WTC11 (cell line): ENCODE results near the gene CAMSAP3. TPM values are rescaled to one million over a fixed set of nuclear protein-coding genes. Genes with fewer than 3 reads are reported as not detected.

Source experiments
- ATAC-seq: fragments of 200-7000 bp; cut with Tn5 transposase; 2 replicates; pipeline ENCODE4 v1.10.0; 2021; ENCODE audit warnings: mild to moderate bottlenecking, moderate library complexity
- CTCF ChIA-PET: fragments of 300-600 bp; sonication (Branson Sonifier 250); formaldehyde crosslinking; loops from one replicate; lab custom pipeline; 2021; ENCODE audit warnings: antibody characterized with exemption; lab: Charles Lee
- POLR2A ChIA-PET: fragments of 350-600 bp; sonication (Branson Sonifier 250); formaldehyde crosslinking; loops from one replicate; lab custom pipeline; 2021; ENCODE audit warnings: antibody characterized with exemption; lab: Charles Lee
- DNase-seq: peaks from one replicate; pipeline ENCODE4 v3.0.0; 2021; ENCODE audit warnings: low spot score
- H3K27ac Mint-ChIP-seq: 2 replicates; pipeline ENCODE4 v1.8.0; 2021; ENCODE audit warnings: mixed read lengths
- H3K27me3 Mint-ChIP-seq: 2 replicates; pipeline ENCODE4 v1.8.0; 2021; ENCODE audit warnings: low read depth, mild to moderate bottlenecking, moderate library complexity, mixed read lengths
- H3K36me3 Mint-ChIP-seq: 2 replicates; pipeline ENCODE4 v1.8.0; 2021; ENCODE audit warnings: mixed read lengths
- H3K4me1 Mint-ChIP-seq: 2 replicates; pipeline ENCODE4 v1.8.0; 2022; ENCODE audit warnings: mixed read lengths
- H3K4me3 Mint-ChIP-seq: 2 replicates; pipeline ENCODE4 v1.8.0; 2021; ENCODE audit warnings: mild to moderate bottlenecking, moderate library complexity, mixed read lengths
- H3K9me3 Mint-ChIP-seq: 2 replicates; pipeline ENCODE4 v1.8.0; 2021; ENCODE audit warnings: mixed read lengths
- ATF1 ChIP-seq: sonication (generic); formaldehyde crosslinking; IDR thresholded peaks from 2 replicates; pipeline ENCODE4 v1.8.1; 2023; ENCODE audit warnings: mild to moderate bottlenecking, moderate library complexity, missing genetic modification reagents
- ERG ChIP-seq: fragments of 250-450 bp; sonication (Bioruptor Pico); IDR thresholded peaks from 2 replicates; pipeline ENCODE4 v1.8.0; 2021; ENCODE audit warnings: mild to moderate bottlenecking
- JAZF1 ChIP-seq: fragments of 250-450 bp; sonication (Bioruptor Pico); IDR thresholded peaks from 2 replicates; pipeline ENCODE4 v1.9.0; 2021; ENCODE audit warnings: moderate library complexity, mild to moderate bottlenecking, inconsistent platforms
- NFYB ChIP-seq: sonication (generic); formaldehyde crosslinking; conservative IDR thresholded peaks from 2 replicates; pipeline ENCODE4 v1.8.0; 2022; ENCODE audit warnings: low read depth, missing genetic modification reagents
- NR3C1 ChIP-seq: sonication (generic); formaldehyde crosslinking; conservative IDR thresholded peaks from 2 replicates; pipeline ENCODE4 v1.8.1; 2023; ENCODE audit warnings: low read depth, mild to moderate bottlenecking, missing genetic modification reagents
- TEAD4 ChIP-seq: sonication (generic); formaldehyde crosslinking; IDR thresholded peaks from 2 replicates; pipeline ENCODE4 v1.8.0; 2022; ENCODE audit warnings: mild to moderate bottlenecking, missing genetic modification reagents
- ZNF232 ChIP-seq: sonication (generic); formaldehyde crosslinking; IDR thresholded peaks from 2 replicates; pipeline ENCODE4 v1.8.0; 2022; ENCODE audit warnings: mild to moderate bottlenecking, missing genetic modification reagents
- ZNF423 ChIP-seq: fragments of 250-450 bp; sonication (Bioruptor Pico); IDR thresholded peaks from 2 replicates; pipeline ENCODE4 v2.1.2; 2022; ENCODE audit warnings: mild to moderate bottlenecking, moderate library complexity
- ZNF425 ChIP-seq: fragments of 250-450 bp; sonication (Bioruptor Pico); conservative IDR thresholded peaks from 2 replicates; pipeline ENCODE4 v1.9.0; 2021; ENCODE audit warnings: mild to moderate bottlenecking
- total RNA-seq: library from RNA; stranded (reverse); gene quantifications from 3 replicates; pipeline ENCODE4 v1.2.3, GENCODE V29; 2021
- TF ChIP-seq, protein P1 (sequence below): sonication (generic); formaldehyde crosslinking; IDR thresholded peaks from 2 replicates; pipeline ENCODE4 v1.8.1; 2023; ENCODE audit warnings: mild to moderate bottlenecking, moderate library complexity, missing genetic modification reagents
- TF ChIP-seq, protein P2 (sequence below): sonication (generic); formaldehyde crosslinking; IDR thresholded peaks from 2 replicates; pipeline ENCODE4 v1.8.1; 2022; ENCODE audit warnings: missing genetic modification reagents, borderline replicate concordance
- TF ChIP-seq, protein P3 (sequence below): sonication (generic); formaldehyde crosslinking; IDR thresholded peaks from 2 replicates; pipeline ENCODE4 v1.8.0; 2023; ENCODE audit warnings: mild to moderate bottlenecking, missing genetic modification reagents
- TF ChIP-seq, protein P4 (sequence below): fragments of 250-450 bp; sonication (Bioruptor Pico); IDR thresholded peaks from 2 replicates; pipeline ENCODE4 v1.9.0; 2021; ENCODE audit warnings: mild to moderate bottlenecking
- TF ChIP-seq, protein P5 (sequence below): fragments of 250-450 bp; sonication (Bioruptor Pico); IDR thresholded peaks from 2 replicates; pipeline ENCODE4 v1.9.0; 2021; ENCODE audit warnings: mild to moderate bottlenecking, borderline replicate concordance

CAMSAP3 gene
- total RNA-seq, 1 experiment from 2014 or later: 27.8 TPM

DNA sequence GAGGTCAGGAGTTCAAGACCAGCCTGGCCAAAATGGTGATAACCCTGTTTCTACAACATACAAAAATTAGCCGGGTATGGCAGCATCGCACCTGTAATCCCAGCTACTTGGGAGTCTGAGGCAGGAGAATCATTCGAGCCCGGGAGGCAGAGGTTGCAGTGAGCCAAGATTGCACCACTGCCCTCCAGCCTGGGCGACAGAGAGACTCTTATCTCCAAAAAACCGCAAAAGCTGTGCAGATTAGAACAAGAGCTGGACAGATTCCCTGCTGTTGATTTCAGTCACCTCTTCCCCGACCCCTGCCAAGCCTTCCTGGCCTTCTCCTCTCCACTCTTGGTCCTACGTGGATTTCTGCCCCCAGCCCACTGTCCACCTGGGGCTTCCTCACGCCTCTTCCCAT lies 8.3 kb downstream of the CAMSAP3 start:
- peaks cover 3% of the 10 kb centered on the region for H3K36me3 Mint-ChIP-seq
- DNase-seq (no peak), ATAC-seq (no peak)
- H3K27me3 Mint-ChIP-seq: no peaks in the 10 kb centered on the region
- no peak overlapping the region for H3K27ac Mint-ChIP-seq
- H3K4me1 Mint-ChIP-seq: peaks cover 10% of the 10 kb centered on the region
- POLR2A ChIA-PET: interaction anchor here (1.5 kb wide), 1 partner anchor 36 kb away, joined by 5 read pairs; no protein-coding TSS in a partner anchor
- CTCF ChIA-PET: interaction anchor here (2.4 to 5.3 kb wide), 3 partner anchors 8 to 36 kb away, joined by 6 to 87 read pairs (median 16); partner anchors contain the start of genes CAMSAP3, PET100 and XAB2
- TF ChIP-seq, protein P1, sequence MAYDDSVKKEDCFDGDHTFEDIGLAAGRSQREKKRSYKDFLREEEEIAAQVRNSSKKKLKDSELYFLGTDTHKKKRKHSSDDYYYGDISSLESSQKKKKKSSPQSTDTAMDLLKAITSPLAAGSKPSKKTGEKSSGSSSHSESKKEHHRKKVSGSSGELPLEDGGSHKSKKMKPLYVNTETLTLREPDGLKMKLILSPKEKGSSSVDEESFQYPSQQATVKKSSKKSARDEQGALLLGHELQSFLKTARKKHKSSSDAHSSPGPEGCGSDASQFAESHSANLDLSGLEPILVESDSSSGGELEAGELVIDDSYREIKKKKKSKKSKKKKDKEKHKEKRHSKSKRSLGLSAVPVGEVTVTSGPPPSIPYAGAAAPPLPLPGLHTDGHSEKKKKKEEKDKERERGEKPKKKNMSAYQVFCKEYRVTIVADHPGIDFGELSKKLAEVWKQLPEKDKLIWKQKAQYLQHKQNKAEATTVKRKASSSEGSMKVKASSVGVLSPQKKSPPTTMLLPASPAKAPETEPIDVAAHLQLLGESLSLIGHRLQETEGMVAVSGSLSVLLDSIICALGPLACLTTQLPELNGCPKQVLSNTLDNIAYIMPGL (CRISPR knock-in tag): no peak
- TF ChIP-seq JAZF1 (CRISPR knock-in tag): no peak
- no peak overlapping the region for H3K4me3 Mint-ChIP-seq
- no peaks in the 10 kb centered on the region for H3K9me3 Mint-ChIP-seq

DNA sequence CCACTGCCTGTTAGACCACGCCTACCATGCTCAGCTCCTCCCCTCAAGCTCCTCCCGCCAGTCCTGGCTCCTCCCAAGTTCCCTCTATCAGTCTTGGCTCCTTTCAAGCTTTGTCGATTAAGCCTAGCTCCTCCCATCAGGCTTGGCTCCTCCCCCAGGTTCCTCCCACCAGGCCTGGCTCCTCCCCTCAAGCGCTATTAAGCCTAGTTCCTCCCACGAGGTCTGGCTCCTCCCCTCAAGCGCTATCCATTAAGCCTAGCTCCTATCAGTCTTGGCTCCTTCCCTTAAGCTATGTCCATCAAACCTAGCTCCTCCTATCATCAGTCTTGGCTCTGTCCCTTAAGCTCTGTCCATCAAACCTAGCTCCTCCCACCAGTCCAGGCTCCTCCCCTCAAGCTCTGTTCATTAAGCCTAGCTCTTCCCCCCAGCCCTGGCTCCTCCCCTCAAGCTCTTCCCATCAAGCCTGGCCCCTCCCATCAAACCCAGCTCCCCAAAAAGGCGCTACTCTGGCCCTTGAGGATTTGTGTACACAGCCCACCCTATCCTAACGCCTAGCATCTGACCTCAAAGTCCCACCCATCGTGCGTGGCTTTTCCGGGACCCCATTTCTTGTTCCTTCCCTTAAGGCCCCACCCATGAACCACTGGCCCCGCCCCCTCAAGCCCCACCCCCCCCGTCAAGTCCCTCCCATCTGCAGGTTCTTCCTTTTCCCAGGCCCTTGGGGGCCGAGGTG lies 10.0 kb downstream of the CAMSAP3 start:
- no peak overlapping the region for H3K4me3 Mint-ChIP-seq
- ChIA-PET CTCF (interaction anchor here (0.5 to 5.3 kb wide), 13 partner anchors 10 to 375 kb away, joined by 3 to 87 read pairs (median 4); partner anchors contain the start of genes CAMSAP3, PET100, TRAPPC5 and XAB2), POLR2A (interaction anchor here (1.0 to 1.5 kb wide), 3 partner anchors 10 to 37 kb away, joined by 3 to 5 read pairs (median 3); partner anchors contain the start of genes CAMSAP3, PET100 and XAB2)
- no peaks in the 10 kb centered on the region for H3K27me3 Mint-ChIP-seq
- H3K9me3 Mint-ChIP-seq: no peaks in the 10 kb centered on the region
- DNase-seq (peak; percentile 89), ATAC-seq (peak; percentile 89)
- H3K4me1 Mint-ChIP-seq: peaks cover 10% of the 10 kb centered on the region
- TF ChIP-seq ATF1 (CRISPR knock-in tag) (no peak), ERG (CRISPR knock-in tag) (no peak), NR3C1 (CRISPR knock-in tag) (no peak), ZNF423 (CRISPR knock-in tag) (no peak)
- peaks cover 8% of the 10 kb centered on the region for H3K36me3 Mint-ChIP-seq
- no peak overlapping the region; the same call in 1 of the 2 replicates for H3K27ac Mint-ChIP-seq

DNA sequence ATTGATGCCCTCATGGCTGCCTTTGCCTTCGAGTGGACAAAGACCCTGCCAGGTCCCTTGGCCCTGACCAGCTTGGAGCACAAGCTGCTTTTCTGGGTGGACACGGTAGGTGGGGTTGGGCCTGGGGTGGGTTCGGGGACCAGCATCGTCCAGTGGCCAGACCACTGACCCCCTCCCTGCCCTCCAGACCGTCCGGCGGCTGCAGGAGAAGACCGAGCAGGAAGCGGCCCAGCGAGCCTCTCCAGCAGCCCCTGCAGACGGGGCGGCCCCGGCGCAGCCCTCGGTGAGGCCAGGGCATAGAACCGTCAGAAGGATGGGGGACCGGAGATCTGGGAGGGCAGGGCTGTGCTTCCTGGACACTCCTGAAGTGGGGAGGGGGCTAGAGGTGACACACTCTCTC lies 10.6 kb downstream of the CAMSAP3 start:
- DNase-seq: no peak
- ATAC-seq: no peak
- H3K4me3 Mint-ChIP-seq: no peak overlapping the region
- peaks cover 10% of the 10 kb centered on the region for H3K36me3 Mint-ChIP-seq
- CTCF ChIA-PET: interaction anchor here (1.4 to 5.3 kb wide), 5 partner anchors 10 to 75 kb away, joined by 4 to 87 read pairs (median 9); partner anchors contain the start of genes CAMSAP3, PET100, TRAPPC5 and XAB2
- POLR2A ChIA-PET: no interaction called here
- H3K27me3 Mint-ChIP-seq: no peaks in the 10 kb centered on the region
- H3K27ac Mint-ChIP-seq: no peak overlapping the region
- no peaks in the 10 kb centered on the region for H3K9me3 Mint-ChIP-seq
- H3K4me1 Mint-ChIP-seq: peaks cover 10% of the 10 kb centered on the region
- TF ChIP-seq, protein P2, sequence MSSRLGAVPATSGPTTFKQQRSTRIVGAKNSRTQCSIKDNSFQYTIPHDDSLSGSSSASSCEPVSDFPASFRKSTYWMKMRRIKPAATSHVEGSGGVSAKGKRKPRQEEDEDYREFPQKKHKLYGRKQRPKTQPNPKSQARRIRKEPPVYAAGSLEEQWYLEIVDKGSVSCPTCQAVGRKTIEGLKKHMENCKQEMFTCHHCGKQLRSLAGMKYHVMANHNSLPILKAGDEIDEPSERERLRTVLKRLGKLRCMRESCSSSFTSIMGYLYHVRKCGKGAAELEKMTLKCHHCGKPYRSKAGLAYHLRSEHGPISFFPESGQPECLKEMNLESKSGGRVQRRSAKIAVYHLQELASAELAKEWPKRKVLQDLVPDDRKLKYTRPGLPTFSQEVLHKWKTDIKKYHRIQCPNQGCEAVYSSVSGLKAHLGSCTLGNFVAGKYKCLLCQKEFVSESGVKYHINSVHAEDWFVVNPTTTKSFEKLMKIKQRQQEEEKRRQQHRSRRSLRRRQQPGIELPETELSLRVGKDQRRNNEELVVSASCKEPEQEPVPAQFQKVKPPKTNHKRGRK (CRISPR knock-in tag): no peak
- TF ChIP-seq NFYB (CRISPR knock-in tag) (no peak), ZNF425 (CRISPR knock-in tag) (no peak), ZNF232 (CRISPR knock-in tag) (no peak), TEAD4 (CRISPR knock-in tag) (no peak), ATF1 (CRISPR knock-in tag) (no peak)
- TF ChIP-seq, protein P3, sequence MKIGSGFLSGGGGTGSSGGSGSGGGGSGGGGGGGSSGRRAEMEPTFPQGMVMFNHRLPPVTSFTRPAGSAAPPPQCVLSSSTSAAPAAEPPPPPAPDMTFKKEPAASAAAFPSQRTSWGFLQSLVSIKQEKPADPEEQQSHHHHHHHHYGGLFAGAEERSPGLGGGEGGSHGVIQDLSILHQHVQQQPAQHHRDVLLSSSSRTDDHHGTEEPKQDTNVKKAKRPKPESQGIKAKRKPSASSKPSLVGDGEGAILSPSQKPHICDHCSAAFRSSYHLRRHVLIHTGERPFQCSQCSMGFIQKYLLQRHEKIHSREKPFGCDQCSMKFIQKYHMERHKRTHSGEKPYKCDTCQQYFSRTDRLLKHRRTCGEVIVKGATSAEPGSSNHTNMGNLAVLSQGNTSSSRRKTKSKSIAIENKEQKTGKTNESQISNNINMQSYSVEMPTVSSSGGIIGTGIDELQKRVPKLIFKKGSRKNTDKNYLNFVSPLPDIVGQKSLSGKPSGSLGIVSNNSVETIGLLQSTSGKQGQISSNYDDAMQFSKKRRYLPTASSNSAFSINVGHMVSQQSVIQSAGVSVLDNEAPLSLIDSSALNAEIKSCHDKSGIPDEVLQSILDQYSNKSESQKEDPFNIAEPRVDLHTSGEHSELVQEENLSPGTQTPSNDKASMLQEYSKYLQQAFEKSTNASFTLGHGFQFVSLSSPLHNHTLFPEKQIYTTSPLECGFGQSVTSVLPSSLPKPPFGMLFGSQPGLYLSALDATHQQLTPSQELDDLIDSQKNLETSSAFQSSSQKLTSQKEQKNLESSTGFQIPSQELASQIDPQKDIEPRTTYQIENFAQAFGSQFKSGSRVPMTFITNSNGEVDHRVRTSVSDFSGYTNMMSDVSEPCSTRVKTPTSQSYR: no peak
- TF ChIP-seq, protein P4, sequence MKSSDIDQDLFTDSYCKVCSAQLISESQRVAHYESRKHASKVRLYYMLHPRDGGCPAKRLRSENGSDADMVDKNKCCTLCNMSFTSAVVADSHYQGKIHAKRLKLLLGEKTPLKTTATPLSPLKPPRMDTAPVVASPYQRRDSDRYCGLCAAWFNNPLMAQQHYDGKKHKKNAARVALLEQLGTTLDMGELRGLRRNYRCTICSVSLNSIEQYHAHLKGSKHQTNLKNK: no peak
- TF ChIP-seq, protein P5, sequence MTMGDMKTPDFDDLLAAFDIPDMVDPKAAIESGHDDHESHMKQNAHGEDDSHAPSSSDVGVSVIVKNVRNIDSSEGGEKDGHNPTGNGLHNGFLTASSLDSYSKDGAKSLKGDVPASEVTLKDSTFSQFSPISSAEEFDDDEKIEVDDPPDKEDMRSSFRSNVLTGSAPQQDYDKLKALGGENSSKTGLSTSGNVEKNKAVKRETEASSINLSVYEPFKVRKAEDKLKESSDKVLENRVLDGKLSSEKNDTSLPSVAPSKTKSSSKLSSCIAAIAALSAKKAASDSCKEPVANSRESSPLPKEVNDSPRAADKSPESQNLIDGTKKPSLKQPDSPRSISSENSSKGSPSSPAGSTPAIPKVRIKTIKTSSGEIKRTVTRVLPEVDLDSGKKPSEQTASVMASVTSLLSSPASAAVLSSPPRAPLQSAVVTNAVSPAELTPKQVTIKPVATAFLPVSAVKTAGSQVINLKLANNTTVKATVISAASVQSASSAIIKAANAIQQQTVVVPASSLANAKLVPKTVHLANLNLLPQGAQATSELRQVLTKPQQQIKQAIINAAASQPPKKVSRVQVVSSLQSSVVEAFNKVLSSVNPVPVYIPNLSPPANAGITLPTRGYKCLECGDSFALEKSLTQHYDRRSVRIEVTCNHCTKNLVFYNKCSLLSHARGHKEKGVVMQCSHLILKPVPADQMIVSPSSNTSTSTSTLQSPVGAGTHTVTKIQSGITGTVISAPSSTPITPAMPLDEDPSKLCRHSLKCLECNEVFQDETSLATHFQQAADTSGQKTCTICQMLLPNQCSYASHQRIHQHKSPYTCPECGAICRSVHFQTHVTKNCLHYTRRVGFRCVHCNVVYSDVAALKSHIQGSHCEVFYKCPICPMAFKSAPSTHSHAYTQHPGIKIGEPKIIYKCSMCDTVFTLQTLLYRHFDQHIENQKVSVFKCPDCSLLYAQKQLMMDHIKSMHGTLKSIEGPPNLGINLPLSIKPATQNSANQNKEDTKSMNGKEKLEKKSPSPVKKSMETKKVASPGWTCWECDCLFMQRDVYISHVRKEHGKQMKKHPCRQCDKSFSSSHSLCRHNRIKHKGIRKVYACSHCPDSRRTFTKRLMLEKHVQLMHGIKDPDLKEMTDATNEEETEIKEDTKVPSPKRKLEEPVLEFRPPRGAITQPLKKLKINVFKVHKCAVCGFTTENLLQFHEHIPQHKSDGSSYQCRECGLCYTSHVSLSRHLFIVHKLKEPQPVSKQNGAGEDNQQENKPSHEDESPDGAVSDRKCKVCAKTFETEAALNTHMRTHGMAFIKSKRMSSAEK (CRISPR knock-in tag): no peak
